GM23338 (cell line): Measurements from ENCODE around the gene GNAT2. TPM values are rescaled to one million over a fixed set of nuclear protein-coding genes. Genes with fewer than 3 reads are reported as not detected.

Experiments used
- ATAC-seq: fragments of 200-7000 bp; cut with Tn5 transposase; 3 replicates; pipeline ENCODE4 v1.9.1; 2020
- DNase-seq: peaks from one replicate; pipeline ENCODE4 v3.0.0-alpha.2; 2015; ENCODE audit warnings: low spot score
- H2AFZ ChIP-seq: fragments of 200-600 bp; sonication (generic); 2 replicates; pipeline ENCODE4 v1.8.0; 2016; ENCODE audit warnings: antibody characterized with exemption, mild to moderate bottlenecking, moderate library complexity
- H3F3A ChIP-seq: fragments of 200-600 bp; sonication (generic); replicated peaks from 2 replicates; pipeline ENCODE4 v1.8.0; 2017; ENCODE audit warnings: antibody characterized with exemption, mixed run types, low read depth
- H3K27ac ChIP-seq: fragments of 200-600 bp; sonication (generic); 2 replicates; pipeline ENCODE4 v1.6.1; 2016; ENCODE audit warnings: low read depth
- H3K27me3 ChIP-seq: fragments of 200-600 bp; sonication (generic); 2 replicates; pipeline ENCODE4 v1.8.0; 2016; ENCODE audit warnings: mild to moderate bottlenecking, mixed run types, moderate library complexity; ENCODE audit not compliant: insufficient read depth
- H3K36me3 ChIP-seq: fragments of 200-600 bp; sonication (generic); 2 replicates; pipeline ENCODE4 v1.8.0; 2016; ENCODE audit warnings: mild to moderate bottlenecking; ENCODE audit not compliant: insufficient read depth
- H3K4me1 ChIP-seq: fragments of 200-600 bp; sonication (generic); 2 replicates; pipeline ENCODE4 v1.8.0; 2016; ENCODE audit warnings: mild to moderate bottlenecking, moderate library complexity; ENCODE audit not compliant: insufficient read depth
- H3K4me2 ChIP-seq: fragments of 200-600 bp; sonication (generic); 2 replicates; pipeline ENCODE4 v1.7.1; 2017; ENCODE audit warnings: mixed run types
- H3K4me3 ChIP-seq: fragments of 200-600 bp; sonication (generic); 2 replicates; pipeline ENCODE4 v1.6.1; 2016; ENCODE audit warnings: mixed run types
- H3K79me2 ChIP-seq: fragments of 200-600 bp; sonication (generic); replicated peaks from 2 replicates; pipeline ENCODE4 v1.8.0; 2017; ENCODE audit warnings: mild to moderate bottlenecking; ENCODE audit not compliant: insufficient read depth
- H3K9me2 ChIP-seq: fragments of 200-600 bp; sonication (generic); 2 replicates; pipeline ENCODE4 v1.8.0; 2017; ENCODE audit not compliant: insufficient read depth
- H4K20me1 ChIP-seq: fragments of 200-600 bp; sonication (generic); replicated peaks from 2 replicates; pipeline ENCODE4 v1.8.0; 2017; ENCODE audit warnings: mild to moderate bottlenecking; ENCODE audit not compliant: insufficient read depth
- H3K27ac Mint-ChIP-seq: 2 replicates; pipeline ENCODE4 v1.8.0; 2020; ENCODE audit warnings: inconsistent platforms, mild to moderate bottlenecking, moderate library complexity, mixed read lengths
- H3K27me3 Mint-ChIP-seq: 3 replicates; pipeline ENCODE4 v1.8.0; 2022; ENCODE audit warnings: low read depth, mild to moderate bottlenecking, moderate library complexity, mixed read lengths, inconsistent platforms; ENCODE audit not compliant: insufficient read depth, poor library complexity
- H3K36me3 Mint-ChIP-seq: 3 replicates; pipeline ENCODE4 v1.8.0; 2021; ENCODE audit warnings: low read depth, mild to moderate bottlenecking, inconsistent platforms, moderate library complexity, mixed read lengths
- H3K4me1 Mint-ChIP-seq: 3 replicates; pipeline ENCODE4 v1.8.0; 2020; ENCODE audit warnings: mild to moderate bottlenecking, inconsistent platforms, mixed read lengths
- H3K4me3 Mint-ChIP-seq: 3 replicates; pipeline ENCODE4 v1.8.0; 2021; ENCODE audit warnings: moderate library complexity, mild to moderate bottlenecking, inconsistent platforms, mixed read lengths
- H3K9me3 Mint-ChIP-seq: 3 replicates; pipeline ENCODE4 v1.8.0; 2020; ENCODE audit warnings: moderate library complexity, mild to moderate bottlenecking, inconsistent platforms, mixed read lengths
- CREB1 ChIP-seq: fragments of 250-450 bp; sonication (Bioruptor Pico); IDR thresholded peaks from 2 replicates; pipeline ENCODE4 v1.5.0; 2020; ENCODE audit warnings: low read depth, mild to moderate bottlenecking, moderate library complexity
- ETS1 ChIP-seq: IDR thresholded peaks from 2 replicates; pipeline ENCODE4 v1.6.1; 2016; ENCODE audit warnings: antibody characterized with exemption
- EZH2 ChIP-seq: fragments of 200-600 bp; sonication (generic); IDR thresholded peaks from one replicate; pipeline ENCODE4 v1.8.0; 2017; ENCODE audit warnings: antibody characterized with exemption, mild to moderate bottlenecking, low read depth; ENCODE audit not compliant: unreplicated experiment
- EZH2phosphoT487 ChIP-seq: fragments of 200-600 bp; sonication (generic); IDR thresholded peaks from one replicate; pipeline ENCODE4 v1.8.1; 2018; ENCODE audit warnings: antibody characterized with exemption; ENCODE audit not compliant: unreplicated experiment
- JUNB ChIP-seq: IDR thresholded peaks from one replicate; pipeline ENCODE4 v1.6.1; 2016; ENCODE audit warnings: antibody characterized with exemption; ENCODE audit not compliant: unreplicated experiment
- REST ChIP-seq: IDR thresholded peaks from one replicate; pipeline ENCODE4 v1.6.1; 2018; ENCODE audit warnings: antibody characterized with exemption; ENCODE audit not compliant: unreplicated experiment
- ZNF114 ChIP-seq: fragments of 250-450 bp; sonication (Bioruptor Pico); IDR thresholded peaks from 2 replicates; pipeline ENCODE4 v1.5.0; 2020; ENCODE audit warnings: mild to moderate bottlenecking, moderate library complexity
- ZNF331 ChIP-seq: fragments of 250-450 bp; sonication (Bioruptor Pico); IDR thresholded peaks from 2 replicates; pipeline ENCODE4 v1.5.0; 2020; ENCODE audit warnings: low read depth, mild to moderate bottlenecking, moderate library complexity
- ZNF462 ChIP-seq: fragments of 250-450 bp; sonication (Bioruptor Pico); IDR thresholded peaks from 2 replicates; pipeline ENCODE4 v1.5.0; 2020; ENCODE audit warnings: mild to moderate bottlenecking, moderate library complexity
- polyA plus RNA-seq: library from polyadenylated mRNA; unstranded; fragments of >200 nt; fragmentation: Nextera tagmentation; extraction: Ambion mirVana; gene quantifications from 2 replicates; pipeline ENCODE4 v1.2.1, GENCODE V29; 2016
- total RNA-seq: library from RNA; depleted of rRNA; stranded (reverse); fragments of >200 nt; shearing (Covaris generic); gene quantifications from 2 replicates; pipeline ENCODE4 v1.2.3, GENCODE V29; 2014

The GNAT2 gene
- total and polyA plus RNA-seq, 2 experiments from 2014 or later: 0.21 TPM; not detected in 1

- Mint-ChIP-seq H3K4me3 (no peak overlapping the region), H3K36me3 (0 out of 3 replicates have a peak, but pooled peaks cover 2% of the 10 kb centered on the region), H3K9me3 (no peaks in the 10 kb centered on the region), H3K27ac (no peak overlapping the region), H3K27me3 (peaks cover 1% of the 10 kb centered on the region), H3K4me1 (peaks cover 16% of the 10 kb centered on the region)
- Histone ChIP-seq H3K79me2 (peaks cover 100% of the 10 kb centered on the region), H3K4me1 (peaks cover 11% of the 10 kb centered on the region), H3K27me3 (no peaks in the 10 kb centered on the region), H3F3A (no peaks in the 10 kb centered on the region), H3K9me2 (no peaks in the 10 kb centered on the region), H2AFZ (no peak overlapping the region), H3K27ac (no peak overlapping the region), H4K20me1 (peaks cover 22% of the 10 kb centered on the region; the same call in 1 of the 2 replicates), H3K4me2 (no peak overlapping the region), H3K4me3 (no peak overlapping the region), H3K36me3 (no peaks in the 10 kb centered on the region)
- ATAC-seq (no peak), DNase-seq (no peak)
- TF ChIP-seq CREB1 (CRISPR knock-in tag) (no peak), ZNF114 (CRISPR knock-in tag) (no peak), JUNB (no peak), EZH2 (no peak), REST (no peak)
Observed at GRCh38 chr1:109557520-109557919, 61.9 kb downstream of the GNAT2 start.

GRCh38 chr1:109556563-109556962 lies 62.9 kb downstream of the GNAT2 start:
- Histone ChIP-seq H3K4me2 (no peak overlapping the region), H2AFZ (no peak overlapping the region), H3F3A (no peaks in the 10 kb centered on the region), H3K36me3 (no peaks in the 10 kb centered on the region), H3K4me1 (peaks cover 4% of the 10 kb centered on the region; the same call in 1 of the 2 replicates), H3K4me3 (no peak overlapping the region), H3K27me3 (no peaks in the 10 kb centered on the region), H4K20me1 (peaks cover 23% of the 10 kb centered on the region; the same call in 1 of the 2 replicates), H3K27ac (no peak overlapping the region), H3K9me2 (no peaks in the 10 kb centered on the region), H3K79me2 (peaks cover 100% of the 10 kb centered on the region)
- H3K27ac Mint-ChIP-seq: no peak overlapping the region
- H3K4me3 Mint-ChIP-seq: no peak overlapping the region
- H3K27me3 Mint-ChIP-seq: peaks cover 1% of the 10 kb centered on the region
- H3K9me3 Mint-ChIP-seq: no peaks in the 10 kb centered on the region
- DNase-seq (no peak), ATAC-seq (no peak)
- TF ChIP-seq ZNF331 (CRISPR knock-in tag): no peak
- TF ChIP-seq EZH2: no peak
- TF ChIP-seq ETS1: no peak
- TF ChIP-seq EZH2phosphoT487: no peak
- TF ChIP-seq ZNF462 (CRISPR knock-in tag): no peak
- no peak for TF ChIP-seq JUNB
- H3K36me3 Mint-ChIP-seq: 0 out of 3 replicates have a peak, but pooled peaks cover 2% of the 10 kb centered on the region
- peaks cover 10% of the 10 kb centered on the region for H3K4me1 Mint-ChIP-seq
